Kidney epithelial cell (primary cell): ENCODE data around the gene ANKMY1. TPM values are rescaled to one million over a fixed set of nuclear protein-coding genes. Genes with fewer than 3 reads are reported as not detected.

Experiments used
- DNase-seq: peaks from one replicate; pipeline ENCODE4 v3.0.0-alpha.2; 2010; ENCODE audit warnings: low read depth
- H3K27me3 ChIP-seq: 2 replicates; pipeline ENCODE4 v1.6.0; 2011; ENCODE audit warnings: low read length; ENCODE audit not compliant: control insufficient read depth, insufficient read depth
- H3K36me3 ChIP-seq: 2 replicates; pipeline ENCODE4 v1.5.1; 2011; ENCODE audit warnings: low read length; ENCODE audit not compliant: control insufficient read depth, insufficient read depth
- H3K4me3 ChIP-seq: 2 replicates; pipeline ENCODE4 v1.5.1; 2011; ENCODE audit warnings: low read depth, mild to moderate bottlenecking, control low read depth, low read length
- CTCF ChIP-seq: IDR thresholded peaks from 2 replicates; pipeline ENCODE4 v1.5.1; 2011; ENCODE audit warnings: mild to moderate bottlenecking, moderate library complexity, low read length, control low read depth, inconsistent platforms; ENCODE audit not compliant: insufficient read depth, poor library complexity, severe bottlenecking
- total RNA-seq: library from RNA; depleted of rRNA; stranded (reverse); fragments of >200 nt; gene quantifications from 2 replicates; pipeline ENCODE4 v1.2.3, GENCODE V29; 2015

The ANKMY1 gene
- total RNA-seq, 1 donor from 2014 or later: 7.1 TPM

- Histone ChIP-seq H3K27me3 (peaks cover 2% of the 10 kb centered on the region), H3K4me3 (no peak overlapping the region), H3K36me3 (no peaks in the 10 kb centered on the region)
- TF ChIP-seq CTCF: peak; percentile 97
- no peak for DNase-seq
Observed at GRCh38 chr2:240437861-240438809, 119.7 kb downstream of the ANKMY1 start.

- peaks cover 2% of the 10 kb centered on the region for H3K27me3 ChIP-seq
- TF ChIP-seq CTCF: no peak
- no peak overlapping the region for H3K4me3 ChIP-seq
- DNase-seq: no peak
- H3K36me3 ChIP-seq: no peaks in the 10 kb centered on the region
Observed at GRCh38 chr2:240437551-240437860, 120.3 kb downstream of the ANKMY1 start.

GRCh38 chr2:240436683-240437550 is 120.9 kb downstream of the ANKMY1 start:
- Histone ChIP-seq H3K36me3 (no peaks in the 10 kb centered on the region), H3K27me3 (peaks cover 2% of the 10 kb centered on the region), H3K4me3 (peak overlapping the region; percentile 44)
- no peak for TF ChIP-seq CTCF
- DNase-seq: no peak

- TF ChIP-seq CTCF: no peak
- Histone ChIP-seq H3K36me3 (no peaks in the 10 kb centered on the region), H3K27me3 (peaks cover 2% of the 10 kb centered on the region), H3K4me3 (peak overlapping the region; percentile 44)
- DNase-seq: no peak
Observed at GRCh38 chr2:240435948-240436682, 121.7 kb downstream of the ANKMY1 start.

- TF ChIP-seq CTCF: no peak
- Histone ChIP-seq H3K27me3 (peaks cover 2% of the 10 kb centered on the region), H3K36me3 (no peaks in the 10 kb centered on the region), H3K4me3 (peak within 1 kb of the TSS; percentile 46)
- DNase-seq: no peak
Observed at GRCh38 chr2:240435457-240435947, 122.3 kb downstream of the ANKMY1 start, which contains the start of gene GPC1. TSS of gene GPC1 (plus strand) at chr2:240435663. CDS start at chr2:240435919, 256 bp downstream.
